ENCODE measurements around the gene BEGAIN.

BEGAIN gene

DNA sequence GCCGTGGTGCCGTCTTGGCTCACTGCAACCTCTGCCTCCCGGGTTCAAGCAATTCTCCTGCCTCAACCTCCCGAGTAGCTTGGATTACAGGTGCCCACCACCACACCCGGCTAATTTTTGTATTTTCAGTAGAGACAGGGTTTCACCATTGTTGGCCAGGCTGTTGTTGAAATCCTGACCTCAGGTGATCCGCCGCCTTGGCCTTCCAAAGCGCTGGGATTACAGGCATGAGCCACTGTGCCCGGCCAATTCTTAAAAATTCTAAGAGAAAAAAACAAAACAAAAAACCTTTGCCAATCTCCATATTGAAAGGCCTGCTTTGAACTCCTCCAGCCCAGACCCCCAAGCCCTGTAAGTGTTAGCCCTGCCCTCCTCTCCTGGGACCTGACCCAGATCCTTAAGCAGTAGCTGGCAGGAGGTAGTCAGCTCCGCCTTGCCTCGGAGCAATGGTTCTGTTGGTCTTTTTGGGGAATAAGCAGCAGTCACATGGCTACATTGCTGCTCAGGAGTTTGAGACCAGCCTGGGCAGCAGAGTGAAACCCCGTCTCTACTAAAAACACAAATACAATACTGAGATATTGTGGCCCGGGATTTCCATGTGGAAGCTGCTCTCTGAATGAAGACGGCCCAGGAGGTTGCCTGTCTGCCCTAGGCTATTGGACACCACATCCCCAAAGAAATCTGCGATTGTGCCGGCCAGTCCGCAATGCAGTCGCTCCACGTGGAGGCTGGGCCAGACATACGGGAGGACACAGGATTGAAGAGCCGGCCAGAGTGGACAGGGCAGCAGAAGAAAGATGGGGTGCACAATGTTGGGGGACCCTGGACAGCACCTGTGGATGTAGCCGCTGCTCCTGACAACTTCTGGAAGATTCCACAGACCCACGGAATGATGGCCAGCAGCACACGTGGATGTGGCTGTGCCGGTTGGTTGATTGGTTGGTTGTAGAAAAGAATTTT lies 28.8 kb upstream of the BEGAIN start:
- TF ChIP-seq, protein P1, sequence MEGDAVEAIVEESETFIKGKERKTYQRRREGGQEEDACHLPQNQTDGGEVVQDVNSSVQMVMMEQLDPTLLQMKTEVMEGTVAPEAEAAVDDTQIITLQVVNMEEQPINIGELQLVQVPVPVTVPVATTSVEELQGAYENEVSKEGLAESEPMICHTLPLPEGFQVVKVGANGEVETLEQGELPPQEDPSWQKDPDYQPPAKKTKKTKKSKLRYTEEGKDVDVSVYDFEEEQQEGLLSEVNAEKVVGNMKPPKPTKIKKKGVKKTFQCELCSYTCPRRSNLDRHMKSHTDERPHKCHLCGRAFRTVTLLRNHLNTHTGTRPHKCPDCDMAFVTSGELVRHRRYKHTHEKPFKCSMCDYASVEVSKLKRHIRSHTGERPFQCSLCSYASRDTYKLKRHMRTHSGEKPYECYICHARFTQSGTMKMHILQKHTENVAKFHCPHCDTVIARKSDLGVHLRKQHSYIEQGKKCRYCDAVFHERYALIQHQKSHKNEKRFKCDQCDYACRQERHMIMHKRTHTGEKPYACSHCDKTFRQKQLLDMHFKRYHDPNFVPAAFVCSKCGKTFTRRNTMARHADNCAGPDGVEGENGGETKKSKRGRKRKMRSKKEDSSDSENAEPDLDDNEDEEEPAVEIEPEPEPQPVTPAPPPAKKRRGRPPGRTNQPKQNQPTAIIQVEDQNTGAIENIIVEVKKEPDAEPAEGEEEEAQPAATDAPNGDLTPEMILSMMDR (IDR thresholded peaks at IDR 0.05; ENCODE audit: low read depth, low read length, missing control alignments) = no peak
- DNase-seq (ENCODE audit: low read depth) = no peak
- no peak overlapping the region for H3K4me3 ChIP-seq (ENCODE audit: low read depth, low read length)

DNA sequence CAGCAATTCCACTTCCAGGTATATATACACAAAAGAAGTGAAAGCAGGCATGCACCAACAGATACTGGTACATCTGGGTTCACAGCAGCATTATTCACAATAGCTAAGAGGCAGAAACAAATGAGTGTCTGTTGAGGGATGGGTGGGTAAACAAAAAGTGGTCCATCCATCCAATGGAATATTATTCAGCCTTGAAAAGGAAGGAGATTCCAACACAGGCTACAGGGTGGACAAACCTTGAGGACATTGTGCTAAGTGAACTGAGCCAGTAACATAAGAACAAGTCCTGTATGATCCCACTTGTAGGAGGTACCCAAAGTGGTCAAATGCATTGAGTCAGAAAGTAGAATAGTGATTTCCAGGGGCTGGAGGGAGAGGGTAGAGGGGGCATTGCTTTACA lies 27.6 kb upstream of the BEGAIN start:
- H3K4me3 ChIP-seq (ENCODE audit: low read depth, low read length) = no peak overlapping the region
- no peak for DNase-seq (ENCODE audit: low read depth)
- TF ChIP-seq, protein P1 (IDR thresholded peaks at IDR 0.05; ENCODE audit: low read depth, low read length, missing control alignments) = no peak

DNA sequence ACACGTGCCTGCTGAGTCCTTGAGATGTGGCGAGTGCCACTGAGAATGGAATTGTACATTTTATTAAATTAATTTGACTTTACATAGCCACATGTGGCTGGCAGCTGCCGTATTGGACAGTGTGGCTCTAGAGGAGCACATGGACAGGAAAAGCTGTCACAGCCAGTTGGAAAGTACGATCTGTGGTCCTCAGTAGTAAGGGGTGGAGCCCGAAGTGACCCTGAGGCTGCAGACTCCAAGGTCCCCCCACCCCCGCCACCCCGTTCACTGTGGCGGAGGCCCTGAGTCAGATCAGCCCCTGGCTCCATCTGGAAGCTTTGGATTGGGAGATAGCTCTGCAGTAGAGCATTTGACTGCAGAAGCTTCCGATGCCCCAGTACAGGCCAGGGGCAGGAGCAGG lies 25.8 kb upstream of the BEGAIN start:
- no peak for DNase-seq (ENCODE audit: low read depth)
- TF ChIP-seq, protein P1 (IDR thresholded peaks at IDR 0.05; ENCODE audit: low read depth, low read length, missing control alignments) = no peak

DNA sequence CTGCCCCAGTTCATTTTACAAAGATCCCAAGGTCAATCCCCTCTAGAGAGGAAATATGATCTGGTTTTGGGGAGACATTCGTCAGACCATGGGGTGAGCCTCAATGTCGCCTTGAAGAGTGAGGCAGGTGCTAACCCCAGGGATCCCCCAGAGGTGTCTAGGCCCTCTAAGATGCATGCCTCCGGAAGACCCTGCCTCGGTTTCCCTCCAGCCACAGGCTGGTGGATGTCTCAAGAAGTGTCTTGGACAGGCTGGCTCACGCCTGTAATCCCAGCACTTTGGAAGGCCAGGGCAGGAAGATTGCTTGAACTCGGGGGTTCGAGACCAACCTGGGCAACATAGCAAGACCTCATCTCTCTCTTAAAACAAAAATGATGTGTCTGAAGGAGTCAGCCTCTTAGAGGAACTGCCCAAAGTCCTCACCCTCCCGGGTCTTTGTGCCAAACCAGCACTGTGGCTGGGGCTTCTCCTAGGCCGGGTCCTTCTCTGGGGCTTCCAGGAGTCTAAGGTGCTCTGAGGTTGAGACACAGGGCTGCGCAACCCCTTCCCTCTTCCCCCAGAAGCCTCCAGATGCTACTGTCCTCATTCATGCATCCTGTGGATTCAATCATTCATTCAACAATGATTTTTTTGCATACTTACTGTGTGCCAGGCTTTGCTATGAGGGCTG lies 24.7 kb upstream of the BEGAIN start:
- DNase-seq (ENCODE audit: low read depth) = no peak
- TF ChIP-seq, protein P1 (IDR thresholded peaks at IDR 0.05; ENCODE audit: low read depth, low read length, missing control alignments) = no peak
- H3K4me3 ChIP-seq (ENCODE audit: low read depth, low read length) = no peak overlapping the region

More for the DNA sequence above, 25.8 kb upstream of the BEGAIN start:
- H3K4me3 ChIP-seq (ENCODE audit: low read depth, low read length) = no peak overlapping the region

DNA sequence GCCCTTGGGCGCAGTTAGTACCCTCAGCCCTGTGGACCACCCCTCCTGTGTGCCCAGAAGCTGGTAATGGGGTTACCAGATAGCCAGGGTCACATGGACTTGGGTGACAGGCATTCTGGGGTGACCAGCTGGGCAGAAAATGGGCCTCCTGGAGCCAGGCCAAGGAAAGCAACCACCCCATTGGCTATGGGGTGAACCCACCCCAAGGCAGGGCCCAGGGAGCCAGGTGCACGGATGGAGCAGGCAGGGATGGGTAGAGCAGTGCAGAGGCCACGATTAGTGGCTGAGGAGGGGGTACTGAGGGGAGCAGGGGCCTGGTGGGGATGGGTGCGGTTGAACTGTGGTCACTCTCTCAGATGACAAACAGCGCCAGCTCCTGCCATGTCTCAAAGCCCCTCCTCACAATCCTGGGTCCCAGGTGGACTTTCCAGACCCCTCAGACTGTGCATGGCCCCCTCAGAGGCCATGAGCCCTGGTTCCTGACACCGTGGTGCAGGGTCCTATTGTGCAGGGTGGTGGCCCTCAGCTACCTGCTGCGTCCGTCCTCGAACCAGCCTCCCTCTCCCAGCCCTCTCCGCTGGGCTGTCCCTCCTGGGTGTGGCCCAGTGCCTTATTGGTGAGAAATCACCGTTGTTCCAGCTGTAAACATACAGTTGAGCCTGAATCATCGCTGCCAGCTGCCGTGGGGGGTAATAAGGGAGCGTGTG lies 23.4 kb upstream of the BEGAIN start:
- DNase-seq (ENCODE audit: low read depth) = no peak
- H3K4me3 ChIP-seq (ENCODE audit: low read depth, low read length) = no peak overlapping the region
- TF ChIP-seq, protein P1 (IDR thresholded peaks at IDR 0.05; ENCODE audit: low read depth, low read length, missing control alignments) = no peak

DNA sequence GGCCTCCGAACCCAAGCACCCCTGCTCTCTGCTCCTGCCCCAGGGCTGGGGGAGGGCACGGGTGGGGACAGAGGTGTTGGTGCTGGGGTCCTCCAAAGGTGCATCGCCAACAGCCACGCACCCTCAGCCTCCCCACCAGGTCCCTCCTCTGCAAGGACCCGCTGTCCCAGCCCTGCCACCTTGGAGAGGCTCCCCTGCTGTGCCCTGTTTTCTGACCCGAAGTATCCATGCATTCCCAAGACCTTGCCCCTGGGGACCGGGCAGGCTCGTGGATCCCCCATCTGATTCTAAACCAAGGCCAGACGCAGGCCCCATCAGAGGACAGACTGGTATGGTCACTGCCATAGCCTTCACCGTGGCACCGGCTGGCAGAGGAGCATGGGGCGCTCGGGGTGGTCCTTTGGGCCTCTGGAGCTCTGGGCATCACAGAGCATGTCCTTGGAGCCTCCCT lies 22.7 kb upstream of the BEGAIN start:
- TF ChIP-seq, protein P1 (IDR thresholded peaks at IDR 0.05; ENCODE audit: low read depth, low read length, missing control alignments) = no peak
- no peak for DNase-seq (ENCODE audit: low read depth)
- no peak overlapping the region for H3K4me3 ChIP-seq (ENCODE audit: low read depth, low read length)

Measured in GM12864 (cell line).